8988T (cell line): ENCODE results near the gene ZNF800.
"Not testable (repeated sequence)": the region's sequence is repeated elsewhere in the genome, so short reads cannot be mapped to it uniquely, and the experiment has no call there.

ENCODE experiments used
- DNase-seq: peaks from one replicate; pipeline ENCODE4 v3.0.0; 2011

ZNF800 gene, protein sequence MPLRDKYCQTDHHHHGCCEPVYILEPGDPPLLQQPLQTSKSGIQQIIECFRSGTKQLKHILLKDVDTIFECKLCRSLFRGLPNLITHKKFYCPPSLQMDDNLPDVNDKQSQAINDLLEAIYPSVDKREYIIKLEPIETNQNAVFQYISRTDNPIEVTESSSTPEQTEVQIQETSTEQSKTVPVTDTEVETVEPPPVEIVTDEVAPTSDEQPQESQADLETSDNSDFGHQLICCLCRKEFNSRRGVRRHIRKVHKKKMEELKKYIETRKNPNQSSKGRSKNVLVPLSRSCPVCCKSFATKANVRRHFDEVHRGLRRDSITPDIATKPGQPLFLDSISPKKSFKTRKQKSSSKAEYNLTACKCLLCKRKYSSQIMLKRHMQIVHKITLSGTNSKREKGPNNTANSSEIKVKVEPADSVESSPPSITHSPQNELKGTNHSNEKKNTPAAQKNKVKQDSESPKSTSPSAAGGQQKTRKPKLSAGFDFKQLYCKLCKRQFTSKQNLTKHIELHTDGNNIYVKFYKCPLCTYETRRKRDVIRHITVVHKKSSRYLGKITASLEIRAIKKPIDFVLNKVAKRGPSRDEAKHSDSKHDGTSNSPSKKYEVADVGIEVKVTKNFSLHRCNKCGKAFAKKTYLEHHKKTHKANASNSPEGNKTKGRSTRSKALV

DNA sequence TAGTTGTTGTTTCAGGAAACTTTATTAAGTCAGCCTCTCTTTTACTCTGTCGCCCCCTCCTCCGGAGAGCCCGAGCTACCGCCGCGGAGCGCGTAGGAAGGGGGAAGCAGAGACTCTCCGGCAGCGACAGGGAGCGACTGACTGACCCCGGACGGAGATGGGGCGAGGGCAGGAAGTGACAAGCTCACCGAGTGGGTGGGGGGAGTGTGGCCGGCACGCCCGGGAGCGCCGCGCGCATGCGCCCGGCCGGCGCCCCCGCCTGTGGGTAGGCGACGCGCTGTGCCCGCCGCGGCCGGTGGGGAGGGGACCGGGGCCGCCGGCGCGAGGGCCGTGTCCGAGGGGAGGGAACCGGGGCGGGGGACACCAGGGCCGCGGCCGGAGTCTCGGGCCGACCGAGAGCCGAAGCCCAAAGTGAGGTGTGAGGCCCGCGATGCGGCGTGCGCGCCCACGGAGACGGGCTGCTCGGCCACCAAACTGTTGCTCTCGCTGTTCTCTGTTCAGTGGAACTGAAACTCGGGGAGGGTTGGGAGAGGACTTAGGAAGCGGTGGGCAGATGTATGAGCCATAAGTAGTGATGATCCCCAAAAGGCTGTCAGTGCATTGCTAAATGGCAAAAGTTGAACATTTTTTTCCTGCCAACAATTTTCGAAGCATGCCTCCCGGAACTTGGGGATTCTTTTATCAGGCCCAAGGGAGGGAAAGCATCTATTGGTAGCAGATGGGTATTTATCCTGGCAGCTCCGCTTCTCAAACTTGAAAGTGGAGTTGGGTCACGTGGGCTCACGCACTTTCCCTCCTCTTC lies at the start of gene ZNF800:
TSS of gene ZNF800 (minus strand) at position 143 of the 802 bp plus-strand sequence. CDS start 1,151 bp downstream, outside the sequence.
- DNase-seq, result peak; percentile 81

- DNase-seq, result no peak
Observed at GRCh38 chr7:127440206-127440605, 47.7 kb upstream of the ZNF800 start.

DNA sequence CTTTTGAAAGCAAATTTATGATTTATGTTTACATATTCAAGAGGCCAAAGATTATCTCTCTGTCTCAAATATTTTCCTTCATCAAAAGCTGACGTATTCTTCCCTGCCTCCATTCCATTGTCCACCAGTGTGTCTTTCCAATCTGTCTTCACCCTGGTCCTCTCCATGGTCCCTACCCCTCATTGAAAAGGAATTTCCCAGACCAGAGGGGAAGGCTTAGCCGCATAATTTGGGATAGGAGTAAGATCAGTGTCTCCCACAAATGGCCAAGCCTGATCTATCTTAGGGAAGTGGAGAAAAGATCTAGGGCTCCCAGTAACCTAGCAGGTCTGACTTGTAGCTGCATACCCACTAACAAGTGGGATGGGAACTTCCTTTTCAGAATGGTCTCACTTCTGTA lies 46.3 kb upstream of the ZNF800 start:
- DNase-seq, result no peak

GRCh38 chr7:127437837-127438236 lies 45.3 kb upstream of the ZNF800 start:
- DNase-seq, result peak; percentile 20

DNA sequence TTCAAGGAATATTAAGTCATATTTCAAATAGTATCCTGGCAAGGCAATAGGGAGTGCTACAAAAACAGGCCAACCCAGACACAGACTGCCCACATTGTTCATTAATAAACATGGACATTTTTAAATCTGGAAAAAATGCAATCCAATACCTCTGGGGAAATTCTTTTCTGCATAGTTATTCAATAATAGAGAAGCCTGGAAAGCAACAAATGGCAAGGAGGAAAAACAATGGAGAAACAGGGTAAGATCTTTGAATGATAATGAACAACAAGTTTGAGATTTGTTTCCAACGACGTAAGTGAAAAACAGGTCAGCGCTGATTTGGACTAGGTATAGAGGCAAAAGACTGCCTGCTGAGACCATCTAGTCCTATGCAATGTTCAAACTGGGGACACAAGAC lies 44.7 kb upstream of the ZNF800 start:
- no peak for DNase-seq

DNA sequence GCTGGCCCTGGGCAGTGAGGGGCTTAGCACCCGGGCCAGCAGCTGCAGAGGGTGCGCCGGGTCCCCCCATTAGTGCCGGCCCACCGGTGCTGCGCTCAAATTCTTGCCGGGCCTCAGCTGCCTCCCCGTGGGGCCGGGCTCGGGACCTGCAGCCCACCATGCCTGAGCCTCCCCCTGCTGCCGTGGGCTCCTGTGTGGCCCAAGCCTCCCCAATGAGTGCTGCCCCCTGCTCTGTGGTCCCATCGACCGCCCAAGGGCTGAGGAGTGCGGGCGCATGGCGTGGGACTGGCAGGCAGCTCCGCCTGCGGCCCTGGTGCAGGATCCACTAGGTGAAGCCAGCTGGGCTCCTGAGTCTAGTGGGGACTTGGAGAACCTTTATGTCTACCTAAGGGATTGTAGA lies 36.8 kb upstream of the ZNF800 start:
- not testable (repeated sequence) for DNase-seq

DNA sequence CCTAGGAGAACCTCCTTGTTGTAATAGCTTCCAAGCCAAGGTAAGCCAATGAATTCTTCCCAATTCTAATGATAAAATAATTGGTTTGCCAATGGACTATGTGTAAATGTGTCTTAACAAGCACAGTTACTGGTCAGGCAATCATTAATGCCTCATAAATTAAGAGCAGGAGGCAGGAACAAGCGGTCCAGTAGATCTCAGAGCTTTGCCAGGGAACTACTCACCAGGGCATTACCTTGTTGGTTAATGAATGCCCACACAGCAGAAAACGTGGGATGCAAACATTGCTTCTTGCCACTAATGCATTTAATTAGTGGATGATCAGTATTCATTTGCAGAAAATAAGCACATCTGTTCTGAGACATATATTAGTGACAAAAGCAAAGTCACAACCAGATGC lies 26.7 kb upstream of the ZNF800 start:
- DNase-seq, result no peak

- DNase-seq, result no peak
Observed at GRCh38 chr7:127418459-127418858, 26.0 kb upstream of the ZNF800 start.

DNA sequence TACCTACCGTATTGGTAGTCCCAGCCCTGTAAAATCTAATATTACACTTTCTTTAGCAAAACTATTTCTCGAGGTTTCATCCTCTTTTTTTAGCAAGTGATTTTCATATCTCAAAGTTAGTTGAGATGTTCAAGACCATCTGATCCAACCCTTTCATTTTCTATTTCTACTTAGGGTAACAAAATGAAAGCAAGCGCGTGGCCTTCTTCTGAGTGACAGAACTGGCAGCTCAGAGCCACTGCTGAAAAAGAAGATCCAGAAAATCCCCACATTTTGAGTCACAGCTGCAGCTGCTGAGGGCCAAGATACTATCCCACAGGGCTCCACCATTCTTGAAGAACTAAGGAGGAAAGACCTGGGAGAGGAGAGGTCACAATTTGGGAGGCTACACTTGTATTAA lies 24.8 kb upstream of the ZNF800 start:
- no peak for DNase-seq

DNA sequence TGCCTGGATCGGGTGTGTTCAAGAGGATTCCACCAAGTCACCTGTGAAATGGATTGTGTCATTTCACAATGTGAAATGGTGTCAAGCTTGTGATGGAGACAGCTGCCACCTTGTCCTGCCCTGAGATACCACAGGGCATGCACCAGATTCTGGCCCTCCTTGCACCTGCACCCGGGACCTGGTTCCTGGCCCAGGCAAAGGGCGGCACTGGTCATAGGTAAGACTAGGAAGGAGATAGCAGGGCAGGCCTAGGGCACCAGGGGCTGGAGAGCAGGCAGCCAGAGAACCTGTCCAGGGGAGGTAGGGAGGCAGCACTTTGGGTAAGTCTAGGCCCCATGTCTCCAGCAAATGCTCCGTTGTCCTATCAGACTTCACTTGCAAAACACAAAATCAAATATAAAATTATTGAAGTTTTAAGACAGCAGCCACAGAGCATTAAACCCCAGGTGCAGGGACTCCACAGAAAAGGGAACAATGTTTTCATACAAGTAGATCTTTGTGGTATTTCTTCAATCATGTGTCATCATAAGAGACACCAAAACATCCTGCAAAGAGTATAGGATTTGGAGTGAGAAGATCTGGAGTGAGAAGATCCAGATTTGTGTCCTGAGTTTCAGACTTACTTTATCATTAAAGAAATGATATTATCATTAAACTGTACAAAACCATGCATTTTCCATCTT lies 22.7 kb upstream of the ZNF800 start:
- DNase-seq, result no peak

- DNase-seq, result no peak
Observed at GRCh38 chr7:127413962-127414361, 21.5 kb upstream of the ZNF800 start.

DNA sequence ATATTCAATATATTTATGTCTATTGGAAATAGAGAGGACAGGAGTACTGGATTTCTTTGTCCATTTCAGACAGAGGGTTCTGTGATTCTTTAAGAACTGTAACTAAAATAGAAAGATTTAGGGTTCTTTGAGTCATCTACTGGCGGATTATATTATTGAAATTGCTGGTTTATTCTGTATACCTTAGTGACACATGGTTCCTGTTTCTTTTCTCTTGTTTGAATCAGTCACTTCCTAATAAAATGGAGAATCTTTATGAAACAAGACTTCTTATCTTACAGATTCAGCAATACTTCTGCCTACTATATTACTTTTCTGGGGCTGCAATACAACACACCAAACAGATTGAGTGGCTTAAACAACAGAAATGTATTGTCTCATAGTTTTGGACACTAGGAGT lies 20.8 kb upstream of the ZNF800 start:
- DNase-seq, result no peak

DNA sequence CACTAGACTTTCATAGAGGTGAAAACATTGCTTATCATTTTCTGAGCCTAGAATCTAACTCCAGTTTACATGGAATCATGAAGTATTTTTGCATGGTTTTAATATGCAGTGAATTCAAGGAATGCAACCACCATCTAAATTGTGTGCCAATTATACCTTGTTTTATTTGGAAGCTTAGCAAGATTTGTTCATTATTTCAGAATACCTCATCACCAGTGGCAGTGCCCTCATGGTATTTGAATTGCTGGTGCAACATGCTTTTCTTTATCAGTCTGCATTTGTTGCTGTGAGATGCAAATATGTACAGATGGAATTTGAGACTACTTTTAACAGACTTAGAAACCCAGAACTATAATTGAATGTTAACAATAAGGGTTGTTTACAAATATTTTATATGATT lies 18.7 kb upstream of the ZNF800 start:
- DNase-seq, result no peak

DNA sequence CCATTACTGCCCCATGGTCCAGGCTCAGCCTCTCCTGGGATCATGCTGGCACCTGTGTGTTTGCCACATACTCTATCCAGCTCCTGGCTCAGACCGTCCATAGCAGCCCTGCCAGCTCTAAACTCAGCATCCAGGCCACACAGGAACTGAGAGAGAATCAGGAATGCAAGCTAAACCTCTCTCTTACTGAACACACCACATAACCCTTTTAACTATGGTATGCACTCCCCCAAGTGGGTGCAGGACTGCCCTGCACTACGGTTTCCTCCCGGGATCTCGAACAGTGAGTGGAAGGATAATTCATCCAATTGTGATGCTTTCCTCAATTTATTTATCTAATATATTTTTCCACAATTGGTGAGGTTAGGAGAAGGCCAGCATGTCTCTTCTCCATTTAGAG lies 17.1 kb upstream of the ZNF800 start:
- no peak for DNase-seq

GRCh38 chr7:127404286-127405072 lies 12.0 kb upstream of the ZNF800 start:
- no peak for DNase-seq

GRCh38 chr7:127396184-127396583 lies 3.7 kb upstream of the ZNF800 start:
- no peak for DNase-seq

DNA sequence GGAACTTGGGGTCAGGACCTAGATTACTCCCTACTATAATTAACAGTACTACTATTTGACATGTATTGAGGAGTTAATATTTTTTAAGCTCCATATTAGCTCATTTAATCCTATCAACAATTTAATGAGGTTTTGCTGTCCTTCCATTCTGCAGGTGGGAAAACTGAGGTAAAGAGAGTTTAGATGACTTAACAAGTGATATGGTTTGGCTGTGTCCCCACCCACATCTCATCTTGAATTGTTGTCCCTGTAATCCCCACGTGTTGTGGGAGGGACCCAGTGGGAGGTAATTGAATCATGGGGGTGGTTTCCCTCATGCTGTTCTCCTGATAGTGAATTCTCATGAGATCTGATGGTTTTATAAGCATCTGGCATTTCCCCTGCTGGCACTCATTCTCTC lies 2.6 kb upstream of the ZNF800 start:
- not testable (repeated sequence) for DNase-seq

- no peak for DNase-seq
Observed at GRCh38 chr7:127393368-127394058, 1.0 kb upstream of the ZNF800 start.

GRCh38 chr7:127392182-127392565 lies 334 bp downstream of the ZNF800 start:
- DNase-seq, result no peak

- DNase-seq, result no peak
Observed at GRCh38 chr7:127391591-127392181, 822 bp downstream of the ZNF800 start.
